Activated naive CD8-positive, alpha-beta T cell (primary cell): ENCODE results near the gene ADIPOR2.

Experiments used
- H3K27ac Mint-ChIP-seq: one replicate; pipeline ENCODE4 v1.8.0; 2021; ENCODE audit warnings: mixed read lengths
- H3K27me3 Mint-ChIP-seq: one replicate; pipeline ENCODE4 v1.8.0; 2021; ENCODE audit warnings: mixed read lengths
- H3K36me3 Mint-ChIP-seq: one replicate; pipeline ENCODE4 v1.8.0; 2021; ENCODE audit warnings: mixed read lengths
- H3K4me1 Mint-ChIP-seq: one replicate; pipeline ENCODE4 v1.8.0; 2021; ENCODE audit warnings: low read depth, mixed read lengths
- H3K4me3 Mint-ChIP-seq: one replicate; pipeline ENCODE4 v1.8.0; 2021; ENCODE audit warnings: mild to moderate bottlenecking, mixed read lengths
- H3K9me3 Mint-ChIP-seq: one replicate; pipeline ENCODE4 v1.8.0; 2021; ENCODE audit warnings: low read depth, mixed read lengths

ADIPOR2 gene

DNA sequence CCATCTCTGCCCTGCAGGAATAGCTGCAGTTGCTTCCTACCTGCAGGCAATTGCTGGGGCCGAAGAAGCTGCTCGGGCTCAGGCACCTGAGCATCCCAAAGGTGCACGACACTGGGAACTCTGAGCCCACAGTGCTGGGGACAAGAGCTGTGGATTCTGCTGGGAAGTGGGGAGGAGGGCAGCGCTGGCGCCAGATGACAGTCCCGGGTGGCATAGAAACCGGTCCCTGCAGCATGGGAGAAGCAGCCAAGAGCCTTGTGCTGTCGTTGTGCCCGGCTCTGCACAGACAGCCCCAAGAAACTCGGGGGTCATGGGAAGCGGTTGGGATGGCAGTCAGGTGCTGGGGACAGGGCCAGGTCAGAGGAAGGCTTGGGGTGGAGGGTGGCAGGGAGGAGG, 130.0 kb downstream of the ADIPOR2 start:
- Mint-ChIP-seq H3K9me3 (no peaks in the 10 kb centered on the region), H3K4me3 (no peak overlapping the region), H3K27ac (no peak overlapping the region), H3K36me3 (no peaks in the 10 kb centered on the region), H3K4me1 (peaks cover 2% of the 10 kb centered on the region), H3K27me3 (peaks cover 13% of the 10 kb centered on the region)

DNA sequence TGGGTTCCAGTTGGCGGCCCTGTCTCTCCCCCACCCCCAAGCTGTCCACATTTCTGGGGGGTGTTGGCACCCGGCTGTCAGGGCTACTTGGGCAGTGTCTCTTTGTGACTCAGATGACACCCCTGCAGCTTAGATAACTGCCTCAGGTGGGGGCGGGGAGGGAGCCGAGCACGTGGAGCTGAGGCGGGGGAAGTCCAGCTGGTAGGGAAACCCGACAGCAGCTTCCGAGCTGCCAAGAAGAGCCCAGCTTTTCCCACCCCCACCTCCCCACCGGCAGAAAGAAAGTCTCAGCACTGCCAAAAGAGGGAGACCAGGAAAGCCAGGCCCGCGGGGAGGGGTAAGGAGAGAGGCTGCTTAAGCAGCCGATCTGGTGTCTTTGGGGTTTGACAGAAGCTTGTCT, 130.9 kb downstream of the ADIPOR2 start:
- H3K36me3 Mint-ChIP-seq, result no peaks in the 10 kb centered on the region
- H3K27ac Mint-ChIP-seq, result no peak overlapping the region
- no peak overlapping the region for H3K4me3 Mint-ChIP-seq
- peaks cover 13% of the 10 kb centered on the region for H3K27me3 Mint-ChIP-seq
- peaks cover 2% of the 10 kb centered on the region for H3K4me1 Mint-ChIP-seq
- no peaks in the 10 kb centered on the region for H3K9me3 Mint-ChIP-seq

DNA sequence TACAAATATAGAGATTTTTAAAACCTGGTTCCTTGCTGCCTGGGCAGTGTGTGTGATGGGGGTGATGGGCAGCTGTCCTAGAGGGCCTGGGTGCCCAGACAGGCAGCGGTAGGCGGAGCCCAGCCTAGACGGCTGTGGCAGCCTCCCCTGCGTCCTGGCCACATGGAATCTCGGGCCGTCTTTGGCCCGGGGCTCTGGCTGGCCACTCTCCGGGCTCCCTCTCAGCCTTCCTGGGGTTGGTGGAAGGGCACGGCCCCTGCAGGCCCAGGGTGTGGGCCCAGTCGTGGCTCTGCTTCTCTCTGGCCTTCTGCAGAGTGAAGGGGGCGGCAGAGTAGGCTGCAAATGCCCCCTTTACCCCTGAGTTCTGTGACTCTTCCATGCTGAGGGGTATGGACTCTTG, 131.8 kb downstream of the ADIPOR2 start:
- Mint-ChIP-seq H3K27ac (no peak overlapping the region), H3K36me3 (no peaks in the 10 kb centered on the region), H3K4me1 (peaks cover 2% of the 10 kb centered on the region), H3K9me3 (no peaks in the 10 kb centered on the region), H3K4me3 (no peak overlapping the region), H3K27me3 (peaks cover 13% of the 10 kb centered on the region)

- Mint-ChIP-seq H3K36me3 (no peaks in the 10 kb centered on the region), H3K9me3 (no peaks in the 10 kb centered on the region)
Observed at GRCh38 chr12:1823237-1823636, 132.4 kb downstream of the ADIPOR2 start.

GRCh38 chr12:1825382-1826102, 134.7 kb downstream of the ADIPOR2 start:
- Mint-ChIP-seq H3K27ac (no peak overlapping the region), H3K9me3 (no peaks in the 10 kb centered on the region), H3K27me3 (peaks cover 6% of the 10 kb centered on the region), H3K4me3 (no peak overlapping the region), H3K36me3 (no peaks in the 10 kb centered on the region), H3K4me1 (peaks cover under 1% of the 10 kb centered on the region)

More at GRCh38 chr12:1823237-1823636, 132.4 kb downstream of the ADIPOR2 start:
- Mint-ChIP-seq H3K27ac (no peak overlapping the region), H3K4me1 (peaks cover 2% of the 10 kb centered on the region), H3K27me3 (peaks cover 13% of the 10 kb centered on the region), H3K4me3 (no peak overlapping the region)

DNA sequence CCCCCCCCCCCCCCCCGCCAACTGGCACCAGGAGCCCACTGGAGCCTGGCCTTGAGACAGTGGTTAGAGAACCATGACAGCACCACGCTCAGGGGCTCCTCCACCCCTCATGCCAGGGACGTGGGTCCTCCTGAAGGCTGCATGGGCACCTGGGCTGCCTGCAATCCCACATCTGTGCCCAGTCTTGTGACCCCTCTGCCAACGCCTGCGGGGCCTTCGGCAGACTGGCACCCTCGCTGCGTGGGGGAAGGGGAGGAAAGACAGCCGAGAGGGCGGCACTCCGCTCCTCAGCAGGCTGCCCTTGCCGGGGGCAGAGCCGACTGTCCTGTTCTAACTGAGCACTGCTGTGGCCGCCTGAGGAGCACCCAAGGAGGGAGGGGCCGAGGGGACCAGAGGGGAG, 135.5 kb downstream of the ADIPOR2 start:
- no peaks in the 10 kb centered on the region for H3K4me1 Mint-ChIP-seq
- peaks cover 6% of the 10 kb centered on the region for H3K27me3 Mint-ChIP-seq
- no peaks in the 10 kb centered on the region for H3K9me3 Mint-ChIP-seq
- H3K36me3 Mint-ChIP-seq, result no peaks in the 10 kb centered on the region
- no peak overlapping the region for H3K4me3 Mint-ChIP-seq
- H3K27ac Mint-ChIP-seq, result no peak overlapping the region

GRCh38 chr12:1826867-1827705, 136.2 kb downstream of the ADIPOR2 start:
- Mint-ChIP-seq H3K36me3 (no peaks in the 10 kb centered on the region), H3K9me3 (no peaks in the 10 kb centered on the region), H3K27me3 (peaks cover 9% of the 10 kb centered on the region), H3K4me3 (no peak overlapping the region), H3K4me1 (no peaks in the 10 kb centered on the region), H3K27ac (no peak overlapping the region)

DNA sequence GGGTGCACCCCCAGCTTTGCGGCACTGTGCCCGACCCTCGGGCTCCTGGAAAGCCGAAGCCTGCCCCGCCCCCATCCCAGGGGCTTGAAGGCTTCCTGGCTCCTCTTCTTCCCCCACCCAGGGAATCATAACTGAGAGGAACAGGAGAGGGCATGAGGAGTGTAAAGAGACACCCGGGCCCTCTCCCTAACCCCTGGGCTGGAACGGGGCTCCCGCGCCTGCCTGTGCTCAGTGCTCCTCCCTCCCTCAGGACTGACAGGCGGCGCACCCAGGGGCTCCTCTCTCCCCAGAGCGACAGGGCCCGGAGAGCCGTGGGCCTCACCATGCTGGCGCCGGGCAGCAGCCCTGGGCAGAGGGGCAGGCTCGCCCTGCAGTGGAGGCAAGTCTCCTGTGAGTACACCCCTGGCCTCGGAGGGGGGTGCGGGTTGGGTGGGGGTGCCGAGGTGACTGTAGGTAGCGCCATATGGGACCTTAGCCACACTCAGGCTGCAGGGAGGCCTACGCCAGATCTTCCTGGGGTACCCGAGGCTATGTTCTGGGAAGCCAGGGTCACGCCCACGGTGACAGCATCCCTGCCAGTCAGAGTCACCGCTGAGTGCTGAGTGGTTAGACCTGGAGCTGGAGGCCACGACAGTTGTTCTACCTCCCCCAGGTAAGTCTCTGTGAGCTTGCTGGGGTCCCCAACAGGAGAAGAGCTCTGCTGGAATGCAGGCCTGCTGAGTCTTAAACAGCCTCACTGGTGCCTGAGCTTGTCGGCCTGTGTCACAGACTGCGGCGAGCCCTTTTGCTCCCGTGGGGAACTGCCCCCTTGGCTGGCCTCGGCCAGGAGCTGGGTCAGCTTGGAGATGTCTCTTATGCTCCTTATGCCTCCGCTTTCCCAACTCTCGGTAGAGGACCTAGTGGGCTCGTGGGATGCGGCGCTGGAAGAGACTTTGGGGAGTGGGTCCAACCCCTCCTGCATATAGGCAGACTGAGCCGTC, 137.2 kb downstream of the ADIPOR2 start:
- no peaks in the 10 kb centered on the region for H3K9me3 Mint-ChIP-seq
- H3K27ac Mint-ChIP-seq, result no peak overlapping the region
- no peak overlapping the region for H3K4me3 Mint-ChIP-seq
- no peaks in the 10 kb centered on the region for H3K4me1 Mint-ChIP-seq
- H3K36me3 Mint-ChIP-seq, result no peaks in the 10 kb centered on the region
- peaks cover 9% of the 10 kb centered on the region for H3K27me3 Mint-ChIP-seq

- H3K4me3 Mint-ChIP-seq, result no peak overlapping the region
- H3K36me3 Mint-ChIP-seq, result no peaks in the 10 kb centered on the region
- no peaks in the 10 kb centered on the region for H3K4me1 Mint-ChIP-seq
- H3K27ac Mint-ChIP-seq, result no peak overlapping the region
- peaks cover 12% of the 10 kb centered on the region for H3K27me3 Mint-ChIP-seq
- no peaks in the 10 kb centered on the region for H3K9me3 Mint-ChIP-seq
Observed at GRCh38 chr12:1828856-1829255, 138.0 kb downstream of the ADIPOR2 start.

DNA sequence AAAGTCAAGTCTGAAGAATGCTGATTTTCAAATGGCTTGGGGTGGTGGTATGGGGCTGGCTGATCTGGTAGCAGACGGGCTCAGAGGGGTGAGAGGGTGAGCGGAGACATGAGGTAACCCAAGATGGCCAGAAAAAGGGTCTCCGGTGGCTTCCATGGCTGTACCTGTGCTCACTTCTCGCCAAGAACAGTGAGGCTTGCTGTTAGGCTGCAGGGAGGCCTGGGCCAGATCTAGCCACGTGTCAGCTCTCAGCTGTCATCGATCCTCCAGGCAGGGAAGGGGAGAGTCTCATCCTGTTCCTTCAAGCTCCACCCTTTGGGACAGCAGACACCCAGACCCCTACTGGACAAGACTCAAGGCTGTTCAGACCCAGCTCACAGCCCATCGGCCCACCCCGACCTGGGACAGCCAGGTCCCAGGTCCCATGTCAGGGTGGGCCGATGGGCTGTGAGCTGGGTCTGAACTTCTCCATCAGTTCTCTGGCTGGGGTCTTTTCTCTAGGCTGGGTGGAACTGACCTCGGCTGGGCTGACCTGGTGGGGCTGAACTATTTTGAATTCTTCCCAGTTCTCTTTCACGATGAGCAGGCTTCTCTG, 138.5 kb downstream of the ADIPOR2 start:
- no peak overlapping the region for H3K4me3 Mint-ChIP-seq
- no peaks in the 10 kb centered on the region for H3K9me3 Mint-ChIP-seq
- H3K27me3 Mint-ChIP-seq, result peaks cover 12% of the 10 kb centered on the region
- no peaks in the 10 kb centered on the region for H3K4me1 Mint-ChIP-seq
- H3K36me3 Mint-ChIP-seq, result no peaks in the 10 kb centered on the region
- H3K27ac Mint-ChIP-seq, result no peak overlapping the region

DNA sequence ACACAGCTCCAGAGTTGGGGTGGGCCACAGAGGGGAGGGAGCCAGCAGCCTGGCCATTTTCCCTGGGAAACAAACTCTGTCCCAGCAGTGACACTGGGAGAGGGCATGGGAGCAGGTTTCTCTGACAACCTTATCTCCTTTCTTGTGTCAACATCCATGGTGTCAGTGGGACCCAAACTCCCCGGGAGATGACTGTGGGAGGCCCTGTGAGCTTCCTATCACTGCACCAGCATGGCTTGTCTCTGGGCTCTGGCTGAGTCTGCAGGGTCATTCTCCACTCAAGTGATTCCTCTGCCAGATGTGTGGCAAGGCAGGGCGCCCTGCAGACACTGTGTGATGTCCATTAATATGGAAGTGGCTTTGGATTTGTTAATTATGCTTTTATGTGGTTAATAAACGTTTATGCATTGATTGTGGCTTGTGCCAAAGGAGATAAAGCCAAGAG, 139.6 kb downstream of the ADIPOR2 start:
- Mint-ChIP-seq H3K27ac (no peak overlapping the region), H3K4me1 (no peaks in the 10 kb centered on the region)

GRCh38 chr12:1830981-1831963, 140.4 kb downstream of the ADIPOR2 start:
- Mint-ChIP-seq H3K27me3 (peaks cover 12% of the 10 kb centered on the region), H3K4me3 (no peak overlapping the region), H3K4me1 (no peaks in the 10 kb centered on the region), H3K9me3 (no peaks in the 10 kb centered on the region), H3K36me3 (no peaks in the 10 kb centered on the region), H3K27ac (no peak overlapping the region)

More for the DNA sequence above, 139.6 kb downstream of the ADIPOR2 start:
- Mint-ChIP-seq H3K36me3 (no peaks in the 10 kb centered on the region), H3K9me3 (no peaks in the 10 kb centered on the region), H3K4me3 (no peak overlapping the region), H3K27me3 (peaks cover 12% of the 10 kb centered on the region)

GRCh38 chr12:1832801-1833595, 142.1 kb downstream of the ADIPOR2 start:
- Mint-ChIP-seq H3K36me3 (no peaks in the 10 kb centered on the region), H3K9me3 (no peaks in the 10 kb centered on the region), H3K4me3 (no peak overlapping the region), H3K27ac (no peak overlapping the region), H3K4me1 (no peaks in the 10 kb centered on the region), H3K27me3 (peaks cover 12% of the 10 kb centered on the region)
